Astrocyte of the cerebellum (primary cell): ENCODE results near the gene TMEM178A.

ENCODE experiments used
- DNase-seq: peaks from one replicate; pipeline ENCODE4 v3.0.0-alpha.2; 2011; ENCODE audit warnings: low read depth
- H3K4me3 ChIP-seq: 2 replicates; pipeline ENCODE4 v1.5.1; 2011; ENCODE audit warnings: mild to moderate bottlenecking, low read depth, low read length, moderate library complexity
- CTCF ChIP-seq: IDR thresholded peaks from 2 replicates; pipeline ENCODE4 v1.5.1; 2012; ENCODE audit warnings: low read length, low read depth, moderate library complexity, mild to moderate bottlenecking; ENCODE audit errors: missing control alignments
- in situ Hi-C: cut with HindIII; loops from 2 replicates; pipeline ENCODE4 v1.10.0; 2017; ENCODE audit warnings: low sequenced_read_pairs

TMEM178A gene

GRCh38 chr2:39683022-39683699 lies 17.4 kb downstream of the TMEM178A start:
- no peak for TF ChIP-seq CTCF
- in situ Hi-C loops = no loop called here
- no peak overlapping the region for H3K4me3 ChIP-seq
- no peak for DNase-seq

- in situ Hi-C loops = no loop called here
- DNase-seq = no peak
- H3K4me3 ChIP-seq = no peak overlapping the region
- TF ChIP-seq CTCF = no peak
Observed at GRCh38 chr2:39684464-39684863, 18.7 kb downstream of the TMEM178A start.

- no peak overlapping the region for H3K4me3 ChIP-seq
- DNase-seq = no peak
- no peak for TF ChIP-seq CTCF
- in situ Hi-C loops = no loop called here
Observed at GRCh38 chr2:39685126-39685525, 19.4 kb downstream of the TMEM178A start.

GRCh38 chr2:39686456-39686855 lies 20.7 kb downstream of the TMEM178A start:
- no peak for TF ChIP-seq CTCF
- no peak overlapping the region for H3K4me3 ChIP-seq
- no peak for DNase-seq
- in situ Hi-C loops = no loop called here

GRCh38 chr2:39688181-39688580 lies 22.5 kb downstream of the TMEM178A start:
- no peak for DNase-seq
- in situ Hi-C loops = no loop called here
- TF ChIP-seq CTCF = no peak

GRCh38 chr2:39689272-39689841 lies 23.6 kb downstream of the TMEM178A start:
- TF ChIP-seq CTCF = no peak
- DNase-seq = no peak
- in situ Hi-C loops = no loop called here
- no peak overlapping the region for H3K4me3 ChIP-seq

More at GRCh38 chr2:39688181-39688580, 22.5 kb downstream of the TMEM178A start:
- H3K4me3 ChIP-seq = no peak overlapping the region

- TF ChIP-seq CTCF = no peak
- in situ Hi-C loops = no loop called here
- H3K4me3 ChIP-seq = no peak overlapping the region
- no peak for DNase-seq
Observed at GRCh38 chr2:39689876-39690275, 24.2 kb downstream of the TMEM178A start.
